Measurements from ENCODE around the gene CFAP100.

The CFAP100 gene

DNA sequence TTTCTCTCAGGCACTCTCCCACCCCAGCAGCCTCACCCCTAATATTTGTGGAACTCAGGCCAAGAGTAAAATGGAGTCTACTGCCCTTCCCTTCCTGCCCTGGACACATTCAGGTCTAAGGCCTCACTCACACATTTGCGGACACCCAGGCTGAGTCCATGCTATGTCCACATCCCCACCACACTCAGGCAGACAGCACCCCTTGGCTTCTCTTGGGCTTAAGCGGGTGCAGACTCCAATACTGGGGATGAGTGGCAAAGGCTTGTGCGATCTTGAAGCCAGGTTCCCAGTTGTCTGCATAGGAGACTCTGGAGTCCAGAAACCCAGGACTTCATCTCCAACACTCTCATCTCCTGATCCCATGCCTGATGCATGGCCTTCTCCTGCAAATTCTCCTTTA lies 17.5 kb upstream of the CFAP100 start:
- no peak for DNase-seq

DNA sequence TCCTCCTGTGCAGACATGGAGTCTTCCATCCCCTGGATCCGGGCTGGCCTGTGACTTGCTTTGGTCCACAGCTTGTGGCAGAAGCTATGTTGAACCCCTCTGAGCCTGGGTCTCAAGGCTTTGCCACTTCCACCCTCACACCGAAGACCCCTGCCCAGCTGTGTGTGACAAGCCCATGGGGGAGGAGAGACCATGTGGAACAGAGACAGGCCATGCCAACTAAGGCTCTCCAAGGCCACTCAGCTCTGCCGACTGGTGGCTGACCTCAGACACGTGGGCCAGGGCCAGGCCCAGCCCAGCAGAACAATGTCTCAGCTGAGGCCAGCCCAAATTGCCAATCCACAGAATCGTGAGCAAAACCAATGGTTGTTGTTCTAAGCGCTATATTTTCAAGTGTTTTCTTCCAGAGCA lies 16.4 kb upstream of the CFAP100 start:
- DNase-seq: no peak

DNA sequence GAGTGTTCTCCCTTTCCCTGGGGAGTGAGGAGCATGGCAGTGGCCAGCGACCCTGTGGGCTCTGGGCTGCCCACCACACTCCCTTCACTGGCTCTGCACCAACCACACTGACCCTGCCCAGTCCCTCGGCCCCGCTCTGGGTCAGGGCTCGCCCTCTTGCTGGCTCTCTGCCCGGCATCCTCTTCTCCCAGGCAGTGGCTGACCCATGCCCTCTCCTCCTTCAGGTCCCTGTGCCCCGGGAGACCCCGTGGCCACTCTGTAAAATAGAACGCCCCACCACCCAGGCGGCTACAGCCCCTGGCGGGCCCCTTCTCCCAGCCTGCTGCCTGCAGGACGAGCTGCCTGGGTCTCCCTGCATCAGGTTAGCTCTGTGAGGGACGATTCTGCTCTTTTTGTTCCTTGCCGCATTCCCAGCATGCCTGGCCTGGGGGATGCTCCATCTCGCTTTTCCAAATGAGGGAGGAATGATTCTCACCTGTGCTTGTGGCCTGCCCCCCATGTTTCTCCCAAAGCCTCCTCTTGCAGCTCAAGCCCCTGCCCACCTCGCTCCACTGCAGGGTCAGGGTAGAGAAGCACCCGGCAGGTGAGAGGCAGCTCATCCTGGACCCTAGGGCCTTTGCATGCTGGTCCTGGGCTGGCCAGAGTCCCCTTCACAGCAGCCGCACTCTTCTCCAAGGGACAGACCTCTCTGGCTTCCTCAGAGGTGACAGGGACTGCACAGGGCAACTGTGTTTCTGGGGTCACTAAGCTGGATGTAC lies 14.5 kb upstream of the CFAP100 start:
- DNase-seq: no peak

DNA sequence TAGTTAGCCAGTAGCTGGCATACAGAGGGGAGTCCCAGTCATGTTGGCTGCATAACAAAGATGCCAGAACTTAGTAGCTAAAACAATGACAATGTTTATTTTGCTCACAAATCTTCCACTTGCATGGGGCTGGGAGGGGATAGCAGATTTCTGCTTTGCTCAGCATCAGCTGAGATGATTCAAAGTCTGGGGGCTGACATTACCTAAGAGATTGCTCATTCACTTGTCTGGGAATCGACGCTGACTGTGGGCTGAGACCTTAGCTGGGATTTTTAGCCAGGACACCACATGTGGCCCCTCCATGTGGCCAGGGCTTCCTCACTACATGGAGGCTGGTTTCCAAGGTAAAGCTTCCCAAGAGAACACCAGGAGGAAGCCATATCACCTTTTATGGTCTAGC lies 12.7 kb upstream of the CFAP100 start:
- no peak for DNase-seq

DNA sequence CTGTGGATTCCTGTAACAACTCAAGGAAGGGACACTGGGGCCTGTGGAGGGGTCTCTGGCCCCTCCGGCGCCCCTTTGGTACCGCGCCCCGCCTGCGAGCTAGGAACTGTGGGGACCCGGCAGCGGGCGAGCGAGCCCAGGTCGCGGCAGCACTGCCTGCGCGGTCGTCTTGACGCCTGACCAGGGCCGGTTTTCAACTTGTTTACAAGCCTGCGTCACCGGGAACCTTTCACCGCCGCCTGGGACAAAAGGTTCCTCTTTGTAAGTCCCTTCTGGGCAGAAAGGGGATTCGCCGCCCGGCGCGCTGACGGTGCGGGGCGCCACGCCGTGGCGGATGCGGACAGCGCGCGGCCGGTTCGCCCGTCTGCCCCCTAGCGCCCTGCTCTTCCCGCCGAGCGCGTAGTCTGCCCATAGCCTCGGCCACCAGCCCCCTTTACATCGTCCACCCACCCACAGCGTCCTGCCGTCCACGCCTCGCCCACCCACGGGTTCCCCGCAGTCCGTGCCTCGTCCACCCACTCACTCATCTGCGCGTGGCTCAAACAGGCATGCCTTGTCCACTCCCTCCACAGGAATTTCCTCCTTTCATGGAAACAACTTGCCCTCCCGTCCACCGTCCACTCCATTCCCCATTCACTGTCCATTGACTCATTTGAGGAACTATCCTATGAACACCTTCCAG lies 5.5 kb upstream of the CFAP100 start:
- peak; percentile 65 for DNase-seq

DNA sequence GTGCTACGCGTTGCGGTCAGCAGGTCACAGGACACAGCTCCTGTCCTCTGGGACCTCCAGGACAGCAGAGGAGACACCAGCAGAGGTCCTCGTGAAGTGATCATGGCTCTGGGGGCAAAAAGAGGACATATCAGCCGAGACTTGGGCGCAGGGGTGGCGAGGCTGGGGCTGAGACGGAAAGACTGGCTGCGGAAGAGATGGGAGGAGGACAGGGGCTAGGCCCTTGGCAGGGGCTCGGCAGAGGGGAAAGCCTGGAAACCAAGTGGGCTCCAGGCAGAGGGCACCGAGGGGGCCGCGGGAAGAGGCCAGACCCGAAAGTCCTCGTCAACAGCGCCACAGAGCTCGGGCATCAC lies 4.9 kb upstream of the CFAP100 start:
- no peak for DNase-seq

DNA sequence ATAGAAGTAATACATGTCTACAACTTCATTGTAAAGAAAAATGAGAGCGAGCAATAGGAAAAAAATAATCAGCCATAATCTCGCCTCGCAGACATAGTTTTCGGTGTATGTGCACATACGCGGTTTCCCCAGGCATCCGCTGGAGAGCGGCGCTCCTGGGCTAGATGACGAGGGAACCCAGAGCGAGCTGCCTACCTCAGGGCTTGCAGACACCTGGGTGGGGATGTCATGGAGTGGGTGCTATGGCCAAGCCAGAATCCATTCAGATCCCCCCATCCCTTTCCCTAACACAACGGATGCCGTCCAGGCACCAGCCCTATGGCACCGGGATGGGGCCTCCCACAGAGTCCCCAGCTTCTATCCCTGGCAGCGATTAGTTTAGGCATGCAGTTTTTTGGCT lies 4.5 kb upstream of the CFAP100 start:
- no peak for DNase-seq

DNA sequence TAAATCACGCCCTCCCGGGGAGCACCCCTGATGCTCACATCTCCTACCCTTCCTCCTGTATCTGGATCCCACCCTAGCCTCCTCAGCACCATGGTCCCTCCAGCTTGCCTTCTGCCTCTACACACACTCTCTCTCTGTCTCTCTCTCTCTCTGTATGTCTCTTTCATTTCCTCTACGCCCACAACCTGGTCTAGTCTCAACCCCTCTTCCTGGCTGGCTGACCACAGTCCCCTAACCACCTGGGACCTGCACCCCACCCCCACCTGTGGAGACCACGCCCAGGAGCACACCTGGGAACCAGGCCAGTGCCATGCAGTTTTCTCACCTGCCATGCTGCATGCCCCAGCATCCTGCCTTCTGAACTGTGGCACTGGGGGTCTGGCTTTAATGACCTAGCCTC lies 4.0 kb upstream of the CFAP100 start:
- no peak for DNase-seq

DNA sequence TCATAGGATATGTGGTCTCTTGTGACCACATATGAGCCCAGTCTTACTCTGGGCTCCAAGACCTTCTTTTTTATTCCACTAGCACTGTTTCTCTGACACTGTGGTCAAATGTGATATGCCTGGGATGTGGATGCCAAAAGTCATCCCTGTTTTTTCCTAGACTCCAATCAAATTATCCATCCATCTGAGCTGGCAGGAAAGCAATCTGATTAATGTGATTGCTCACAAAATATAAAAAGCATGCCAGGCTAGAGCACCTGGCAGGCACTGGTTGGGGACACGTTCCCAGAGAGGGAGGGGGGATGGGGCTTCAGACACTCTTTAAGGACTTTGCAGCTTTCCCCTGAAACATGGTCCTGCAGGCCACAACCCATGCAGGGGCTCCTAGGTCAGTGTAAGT lies 3.1 kb upstream of the CFAP100 start:
- DNase-seq: no peak

DNA sequence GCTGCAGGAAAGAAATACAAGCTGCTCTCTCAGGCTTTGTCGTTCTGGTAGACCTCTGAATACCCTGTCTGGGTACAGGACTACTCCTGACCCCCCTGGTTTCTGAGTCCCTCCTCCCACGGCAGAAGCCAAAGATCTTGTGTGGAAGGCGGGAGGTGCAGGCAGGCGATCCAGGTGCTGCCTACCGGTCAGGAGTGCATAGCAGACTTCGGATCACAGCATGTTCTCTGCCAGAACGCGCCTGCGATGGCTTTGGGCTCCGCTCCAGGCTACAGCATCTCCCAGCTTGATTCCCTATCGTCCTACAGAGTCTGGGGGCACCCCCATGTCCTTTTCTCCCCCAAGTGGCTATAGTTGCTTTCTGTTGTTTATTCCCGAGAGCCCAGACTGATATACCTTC lies 2.5 kb upstream of the CFAP100 start:
- no peak for DNase-seq

DNA sequence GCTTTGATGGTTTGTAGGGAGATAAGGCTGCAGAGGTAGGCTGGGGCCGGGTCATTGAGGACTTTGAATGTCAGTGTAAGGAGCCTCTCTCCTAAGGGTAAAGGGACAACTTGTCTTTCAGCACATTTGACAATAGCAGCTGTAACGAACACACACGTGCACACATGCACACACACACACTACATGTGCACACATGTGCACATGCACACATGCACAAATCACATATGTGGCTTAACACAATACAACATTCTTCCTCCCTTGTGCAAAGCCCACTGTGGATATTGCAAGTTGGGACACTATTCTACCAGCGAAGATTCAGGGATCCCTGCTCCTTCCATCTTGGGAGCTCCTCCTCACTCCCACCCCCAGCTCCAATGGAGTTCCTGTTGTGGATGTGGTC lies 1.1 kb upstream of the CFAP100 start:
- DNase-seq: no peak

DNA sequence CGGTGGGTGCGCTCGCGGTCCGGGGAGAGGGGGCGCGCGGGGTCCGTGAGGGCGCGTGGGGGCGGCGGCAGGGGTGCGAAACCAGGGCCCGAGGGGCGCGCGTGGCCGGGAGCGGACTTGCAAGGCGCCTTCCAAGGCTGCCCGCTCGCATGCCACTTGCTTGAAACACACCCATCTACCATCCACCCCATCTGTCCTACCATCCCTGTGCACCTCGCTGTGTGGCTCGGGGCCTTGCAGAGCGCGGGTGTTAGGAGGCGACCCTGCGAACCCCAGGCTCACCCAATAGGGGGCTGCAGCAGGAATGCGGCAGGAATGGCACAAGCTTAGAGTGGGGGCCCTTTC lies 240 bp downstream of the CFAP100 start:
- no peak for DNase-seq

DNA sequence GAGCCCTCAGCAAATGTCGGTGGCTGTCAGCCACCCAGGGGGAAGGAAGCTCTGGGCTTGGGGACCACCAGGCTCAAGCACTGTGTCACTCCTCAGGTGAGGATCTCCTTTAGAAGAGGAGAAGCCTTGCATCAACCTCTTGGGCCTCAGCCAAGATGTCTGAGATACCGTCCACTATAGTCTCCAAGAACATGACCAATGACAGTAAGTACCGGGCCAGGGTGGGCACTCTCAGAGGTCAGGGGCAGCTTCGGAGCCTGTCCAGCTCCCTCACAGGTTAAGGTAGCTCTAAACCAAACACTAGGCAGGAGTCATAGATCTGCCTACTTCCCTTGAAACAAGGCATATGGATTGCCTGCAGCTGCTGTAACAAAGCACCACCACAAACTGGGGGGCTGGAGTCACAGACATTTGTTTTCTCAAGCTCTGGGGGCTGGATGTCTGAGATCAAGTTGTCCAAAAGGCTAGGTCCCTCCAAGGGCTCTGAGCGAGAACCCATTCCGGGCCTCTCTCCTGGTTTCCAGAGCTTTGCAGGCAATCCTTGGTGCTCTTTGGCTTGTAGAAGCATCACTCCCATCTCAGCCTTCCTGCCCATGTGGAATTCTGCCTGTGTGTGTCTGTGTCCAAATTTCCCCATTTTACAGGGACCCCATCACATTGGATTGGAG lies 1.3 kb downstream of the CFAP100 start:
- no peak for DNase-seq

DNA sequence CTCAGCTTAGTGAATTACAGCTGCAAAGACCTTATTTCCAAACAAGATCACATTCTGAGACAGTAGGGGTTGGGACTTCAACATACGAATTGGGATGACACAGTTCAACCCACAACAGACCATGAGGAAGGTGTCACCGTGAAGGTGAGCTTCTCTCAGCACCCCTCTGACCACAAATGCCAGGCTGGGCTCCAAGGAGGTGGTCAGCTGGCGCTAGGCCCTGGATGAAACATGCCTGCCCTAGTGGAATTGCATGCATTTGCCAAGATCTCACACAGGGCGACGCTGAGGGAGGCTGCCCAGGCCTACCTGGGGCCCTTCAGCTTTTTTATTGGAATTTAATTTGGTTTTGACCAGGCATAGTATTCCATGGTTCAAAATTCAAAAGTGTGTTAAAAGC lies 1.8 kb downstream of the CFAP100 start:
- DNase-seq: no peak

DNA sequence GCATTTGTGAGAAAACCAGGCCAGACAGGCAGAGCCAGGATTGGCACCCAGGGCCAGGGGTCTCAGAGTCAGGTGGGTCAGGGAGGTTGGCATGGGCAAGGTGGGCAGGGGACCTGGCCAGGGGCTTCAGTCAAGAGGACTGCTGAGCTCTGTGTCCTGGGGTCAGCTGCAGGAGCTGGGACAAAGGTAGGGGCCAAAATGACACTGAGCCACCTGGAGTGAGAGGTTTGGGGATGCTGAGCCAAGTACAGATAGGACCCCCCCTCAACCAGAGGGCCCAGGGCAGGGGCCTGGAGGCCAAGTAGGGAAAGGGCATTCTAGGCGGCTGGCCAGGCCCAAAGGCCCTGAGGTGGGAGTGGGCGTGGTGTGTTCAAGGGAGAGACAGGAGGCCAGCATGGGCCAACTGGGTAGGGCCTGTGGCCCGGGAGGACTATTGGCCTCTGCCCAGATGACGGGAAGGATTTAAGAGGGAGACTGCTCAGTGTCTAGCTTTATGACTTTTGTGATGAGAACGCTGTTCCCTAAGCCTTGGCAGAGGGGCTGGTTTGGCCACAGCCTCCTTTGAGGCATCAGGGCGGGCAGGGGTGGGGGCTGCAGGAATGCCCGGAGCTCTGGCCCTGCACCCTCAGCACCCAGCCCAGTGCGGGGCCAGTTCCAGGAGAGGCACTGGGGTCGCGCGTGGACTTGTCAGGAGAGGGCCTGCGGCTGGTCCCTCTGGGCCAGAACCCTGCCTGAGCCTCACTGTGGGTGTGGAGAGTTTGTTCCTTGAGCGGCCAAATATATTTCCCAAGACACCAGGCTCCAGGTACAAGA lies 3.1 kb downstream of the CFAP100 start:
- DNase-seq: no peak

DNA sequence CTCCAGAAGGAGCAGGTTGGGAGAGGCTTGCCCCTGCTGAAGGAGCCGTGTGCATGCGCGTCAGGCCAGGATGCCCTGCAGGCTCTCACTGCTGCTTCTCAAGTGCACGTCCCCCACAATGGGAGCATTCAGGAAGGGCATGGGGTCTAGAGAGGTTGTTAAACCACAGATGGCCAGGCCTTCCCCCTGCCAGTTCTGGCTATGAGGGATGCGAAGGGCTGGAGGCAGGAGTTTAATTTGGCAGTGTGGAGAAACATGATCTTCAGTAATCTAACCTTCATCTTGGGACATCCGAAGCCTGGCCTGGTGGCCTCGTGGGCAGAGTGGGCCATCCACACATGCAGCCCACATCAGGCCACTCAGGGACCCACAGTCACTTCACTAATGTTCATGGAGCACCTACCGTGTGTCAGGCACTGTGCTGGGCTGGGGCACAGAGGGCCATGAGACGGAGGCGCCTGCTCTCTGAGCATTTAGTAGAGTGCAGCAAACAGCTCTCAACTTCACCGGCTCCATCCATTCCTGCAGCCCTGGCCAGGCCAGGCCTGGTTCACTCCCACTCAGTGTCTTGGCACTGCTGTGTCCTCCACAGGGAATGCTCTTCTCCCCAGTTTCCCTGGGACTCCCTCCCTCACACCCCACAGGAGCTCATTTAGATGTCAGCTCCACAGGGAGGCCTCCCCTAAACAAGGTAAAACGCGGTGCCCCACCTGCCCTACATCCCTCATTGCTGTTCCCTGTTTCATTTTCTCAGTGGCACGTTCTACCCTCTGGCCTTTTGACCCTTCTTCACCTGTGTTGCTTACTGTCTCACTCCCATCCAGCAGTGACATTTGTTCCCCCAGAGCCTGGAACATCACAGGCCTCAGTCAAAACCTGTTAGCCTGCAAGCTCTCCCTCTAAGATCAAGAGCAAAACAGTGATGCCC lies 4.0 kb downstream of the CFAP100 start:
- DNase-seq: no peak

DNA sequence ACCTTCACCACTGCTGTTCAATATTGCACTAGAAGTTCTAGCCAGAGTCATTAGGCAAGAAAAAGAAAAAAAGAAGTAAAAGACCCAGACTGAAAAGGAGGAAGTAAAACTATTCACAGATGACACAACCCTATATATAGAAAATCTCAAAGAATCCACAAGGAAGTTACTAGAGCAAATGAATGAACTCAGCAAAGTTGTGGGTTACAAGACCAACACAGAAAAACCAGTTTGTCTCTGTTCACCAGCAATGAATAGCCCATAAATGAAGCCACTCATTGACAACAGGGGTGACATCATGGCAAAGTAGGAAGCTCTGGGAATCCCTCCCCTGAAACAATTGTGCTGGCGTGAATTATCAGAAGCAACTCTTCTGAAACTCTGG lies 4.6 kb downstream of the CFAP100 start:
- no peak for DNase-seq

DNA sequence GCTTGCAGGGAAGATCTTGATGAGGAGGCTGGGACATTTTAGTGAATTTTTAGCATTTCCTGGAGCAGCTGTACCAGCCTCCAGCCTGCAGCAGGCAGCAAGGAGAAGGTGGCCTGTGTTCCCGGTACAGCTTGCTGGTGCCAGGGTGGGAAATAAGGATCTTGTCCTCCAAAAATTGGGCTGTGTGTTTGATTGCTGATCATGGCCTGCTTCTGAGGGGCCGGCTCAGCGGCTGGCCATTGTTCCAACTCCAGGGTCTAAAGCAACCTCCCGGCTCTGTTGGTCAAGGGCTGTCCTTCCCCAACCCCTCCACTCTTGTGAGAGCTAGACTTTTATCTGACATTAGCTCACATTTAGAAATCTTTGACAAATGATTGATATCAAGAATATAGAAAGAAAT lies 5.0 kb downstream of the CFAP100 start:
- DNase-seq: no peak

DNA sequence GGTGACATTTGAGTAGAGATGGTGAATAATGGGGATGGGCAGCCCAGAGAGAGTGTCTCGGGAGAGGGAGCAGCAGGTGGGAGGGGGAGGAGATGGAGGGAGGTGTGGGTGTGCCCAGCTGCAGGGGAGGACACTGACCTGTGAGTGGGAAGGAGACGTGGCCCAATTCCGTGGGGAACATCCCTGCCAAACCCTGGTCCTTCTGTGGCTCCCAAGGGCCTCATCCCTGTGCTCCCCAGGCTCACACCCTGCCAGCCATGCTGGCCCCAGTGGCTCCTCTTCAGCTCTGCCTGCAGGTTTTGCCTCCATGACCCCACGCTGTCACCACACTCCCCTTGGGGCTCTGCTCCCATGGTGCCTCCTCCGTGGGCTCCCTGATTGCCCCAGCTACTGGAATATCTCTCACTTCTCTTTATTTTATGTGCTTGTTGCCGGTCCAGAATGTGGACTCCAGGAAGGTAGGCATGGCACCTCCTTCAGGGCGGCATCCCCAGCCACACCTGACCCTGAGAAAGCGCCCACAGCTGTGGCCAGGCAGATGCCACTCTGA lies 7.0 kb downstream of the CFAP100 start:
- no peak for DNase-seq

DNA sequence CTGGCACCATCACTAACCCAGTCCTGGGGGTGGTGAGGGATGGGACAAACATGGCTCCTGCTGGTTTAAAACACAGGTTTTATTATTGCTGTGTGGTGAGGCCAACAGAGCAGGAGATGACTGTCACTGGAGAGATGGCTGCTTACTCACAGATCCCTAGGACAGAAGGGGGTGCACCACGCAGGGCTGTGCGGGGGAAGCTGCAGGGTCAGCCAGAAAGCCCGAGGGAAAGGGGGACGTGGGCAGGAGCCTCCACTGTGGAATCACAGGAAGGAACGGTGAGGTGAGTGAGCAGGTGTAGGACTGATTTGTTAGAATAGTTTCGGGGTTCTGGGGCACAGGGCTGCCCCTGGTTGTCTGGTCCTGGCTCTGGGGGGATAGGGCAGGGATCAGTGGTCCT lies 7.5 kb downstream of the CFAP100 start:
- DNase-seq: no peak

DNA sequence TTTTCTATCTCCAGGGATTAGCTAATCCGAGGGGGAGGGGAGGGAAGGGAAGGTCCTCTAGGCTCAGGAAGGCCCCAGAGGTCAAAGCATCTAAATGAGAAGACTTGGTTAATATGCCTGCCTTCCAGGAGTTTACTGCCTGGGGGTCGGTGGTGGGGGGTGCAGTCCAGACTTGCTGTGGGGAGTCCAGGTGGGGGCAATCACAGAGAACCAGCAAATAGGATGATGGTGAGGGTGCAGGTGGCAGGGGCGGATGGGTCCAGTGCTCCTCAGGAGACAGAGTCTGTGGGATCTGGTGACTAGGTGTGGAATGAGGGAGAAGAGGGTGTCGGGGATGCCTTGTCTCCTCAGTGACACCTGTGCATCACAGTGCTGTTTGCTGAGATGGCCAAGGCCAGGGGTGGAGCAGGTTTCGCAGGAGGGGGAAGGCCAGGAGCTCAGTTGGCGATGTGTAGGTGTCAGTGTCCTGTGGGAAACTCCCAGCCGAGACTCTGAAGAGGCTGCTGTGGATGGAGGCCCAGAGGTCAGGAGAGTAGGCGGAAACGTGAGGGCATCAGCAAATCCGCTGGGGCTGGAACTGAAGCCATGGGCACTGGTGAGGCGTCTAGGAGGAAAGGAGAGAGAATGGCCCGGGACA lies 8.1 kb downstream of the CFAP100 start:
- DNase-seq: no peak
